Sigmoid colon (tissue), 7 donors: ENCODE measurements around the gene AP1S2. TPM values are rescaled to one million over a fixed set of nuclear protein-coding genes. Genes with fewer than 3 reads are reported as not detected.

Experiments used
- DNase-seq: peaks from one replicate; pipeline ENCODE4 v3.0.0-alpha.2; 2019
- H3K27ac ChIP-seq, 4 donors: fragments of 200-600 bp; sonication (generic); one replicate each; pipeline ENCODE4 v1.5.1; 2016 to 2019; ENCODE audit warnings: mild to moderate bottlenecking in 1 of 4
- H3K27me3 ChIP-seq, 3 donors: fragments of 200-600 bp; sonication (generic); one replicate each; pipeline ENCODE4 v1.5.1; 2019; ENCODE audit warnings: mild to moderate bottlenecking in 1 of 3
- H3K36me3 ChIP-seq, 4 donors: fragments of 200-600 bp; sonication (generic); one replicate each; pipeline ENCODE4 v1.5.1; 2016 to 2019
- H3K4me1 ChIP-seq, 4 donors: fragments of 200-600 bp; sonication (generic); one replicate each; pipeline ENCODE4 v1.5.1; 2017 to 2019
- H3K4me3 ChIP-seq, 4 donors: fragments of 200-600 bp; sonication (generic); one replicate each; pipeline ENCODE4 v1.5.1; 2017 to 2019; ENCODE audit warnings: mild to moderate bottlenecking in 2 of 4, moderate library complexity in 1 of 4
- H3K9me3 ChIP-seq, 4 donors: fragments of 200-600 bp in 3 of 4; sonication (generic) in 3 of 4; one replicate each; pipeline versions ENCODE4 v1.5.1 to v1.6.1; 2013 to 2019
- EP300 ChIP-seq, 4 donors: sonication (generic); formaldehyde crosslinking; IDR thresholded peaks; one replicate each; pipeline ENCODE4 v1.6.1; 2017; ENCODE audit warnings: antibody characterized with exemption in 4 of 4
- POLR2A ChIP-seq, 2 donors: fragments of 450-650 bp; IDR thresholded peaks; one replicate each; pipeline ENCODE4 v1.6.1; 2016; ENCODE audit warnings: antibody characterized with exemption in 2 of 2, mild to moderate bottlenecking in 2 of 2, moderate library complexity in 2 of 2
- POLR2AphosphoS5 ChIP-seq, 4 donors: sonication (generic); formaldehyde crosslinking; IDR thresholded peaks; one replicate each; pipeline ENCODE4 v1.6.1; 2017; ENCODE audit warnings: antibody characterized with exemption in 4 of 4
- WGBS, 2 donors: extraction: QIAGEN DNeasy Blood & Tissue Kit; methylation state at CpG; one replicate each; pipeline ENCODE4 v1.1.7; 2013; 5-methylcytosine and 5-hydroxymethylcytosine counted together
- intact Hi-C: fragments of 100-400 bp; cut with DNase I; formaldehyde crosslinking; loops from one replicate; pipeline ENCODE4 v1.15.1; 2023
- polyA plus RNA-seq, 3 donors: library from polyadenylated mRNA; stranded (reverse); fragments of 200-250 nt; gene quantifications; one replicate each; pipeline ENCODE4 v1.2.3, GENCODE V29; 2013
- total RNA-seq, 4 donors: library from RNA; depleted of rRNA; stranded (reverse); fragments of >200 nt; gene quantifications; one replicate each; pipeline ENCODE4 v1.1.0, GENCODE V29; 2016
- TF ChIP-seq, protein P1 (sequence below), 4 experiments: fragments of 450-650 bp in 3 of 4; fragments of 200-600 bp in 1 of 4; IDR thresholded peaks; one replicate each; pipeline ENCODE4 v1.5.1; 2016 to 2019; ENCODE audit warnings: antibody characterized with exemption in 4 of 4, mild to moderate bottlenecking in 3 of 4, moderate library complexity in 2 of 4
- donor health status: healthy with polysubstance abuse.
- donor health status: Bipolar disorder and iron deficiency.
- donor health status: healthy.

AP1S2 gene
- total and polyA plus RNA-seq, 7 donors: 19.1 to 156 (median 71.6) TPM

GRCh38 chrX:15829217-15829616, 25.4 kb downstream of the AP1S2 start:
- Histone ChIP-seq H3K4me3 (no peak overlapping the region), H3K27me3 (no peaks in the 10 kb centered on the region), H3K4me1 (no peaks in the 10 kb centered on the region), H3K27ac (no peak overlapping the region), H3K9me3 (no peaks in the 10 kb centered on the region), H3K36me3 (no peaks in the 10 kb centered on the region)
- intact Hi-C loops: no loop called here
- TF ChIP-seq, protein P1, sequence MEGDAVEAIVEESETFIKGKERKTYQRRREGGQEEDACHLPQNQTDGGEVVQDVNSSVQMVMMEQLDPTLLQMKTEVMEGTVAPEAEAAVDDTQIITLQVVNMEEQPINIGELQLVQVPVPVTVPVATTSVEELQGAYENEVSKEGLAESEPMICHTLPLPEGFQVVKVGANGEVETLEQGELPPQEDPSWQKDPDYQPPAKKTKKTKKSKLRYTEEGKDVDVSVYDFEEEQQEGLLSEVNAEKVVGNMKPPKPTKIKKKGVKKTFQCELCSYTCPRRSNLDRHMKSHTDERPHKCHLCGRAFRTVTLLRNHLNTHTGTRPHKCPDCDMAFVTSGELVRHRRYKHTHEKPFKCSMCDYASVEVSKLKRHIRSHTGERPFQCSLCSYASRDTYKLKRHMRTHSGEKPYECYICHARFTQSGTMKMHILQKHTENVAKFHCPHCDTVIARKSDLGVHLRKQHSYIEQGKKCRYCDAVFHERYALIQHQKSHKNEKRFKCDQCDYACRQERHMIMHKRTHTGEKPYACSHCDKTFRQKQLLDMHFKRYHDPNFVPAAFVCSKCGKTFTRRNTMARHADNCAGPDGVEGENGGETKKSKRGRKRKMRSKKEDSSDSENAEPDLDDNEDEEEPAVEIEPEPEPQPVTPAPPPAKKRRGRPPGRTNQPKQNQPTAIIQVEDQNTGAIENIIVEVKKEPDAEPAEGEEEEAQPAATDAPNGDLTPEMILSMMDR (IDR thresholded peaks at IDR 0.05): no peak
- TF ChIP-seq POLR2AphosphoS5 (IDR thresholded peaks at IDR 0.05) (no peak), EP300 (IDR thresholded peaks at IDR 0.05) (no peak), POLR2A (IDR thresholded peaks at IDR 0.05) (no peak)
- no peak for DNase-seq
- 84 to 97% methylated on average over 1 of the region's 1 CpG for WGBS, 2 donors

GRCh38 chrX:15825936-15826335, 28.7 kb downstream of the AP1S2 start:
- 71 to 83% methylated on average over 5 of the region's 5 CpGs for WGBS, 2 donors
- no peak overlapping the region for H3K4me3 ChIP-seq
- no peak for TF ChIP-seq POLR2A (IDR thresholded peaks at IDR 0.05)
- TF ChIP-seq POLR2AphosphoS5 (IDR thresholded peaks at IDR 0.05): no peak
- TF ChIP-seq EP300 (IDR thresholded peaks at IDR 0.05): no peak
- TF ChIP-seq, protein P1 (IDR thresholded peaks at IDR 0.05): no peak
- no peak for DNase-seq
- H3K27ac ChIP-seq: no peak overlapping the region
- intact Hi-C loops: no loop called here
- H3K27me3 ChIP-seq: no peaks in the 10 kb centered on the region
- peaks cover 0 to 18% (median 3%) of the 10 kb centered on the region in 4 donors for H3K36me3 ChIP-seq
- no peaks in the 10 kb centered on the region for H3K9me3 ChIP-seq
- no peaks in the 10 kb centered on the region for H3K4me1 ChIP-seq

GRCh38 chrX:15822922-15823321, 31.7 kb downstream of the AP1S2 start:
- no peaks in the 10 kb centered on the region for H3K27me3 ChIP-seq
- WGBS, 2 donors: 96% methylated on average over 23 of the region's 23 CpGs
- no peak for DNase-seq
- no peaks in the 10 kb centered on the region for H3K4me1 ChIP-seq
- H3K9me3 ChIP-seq: no peaks in the 10 kb centered on the region
- TF ChIP-seq POLR2A (IDR thresholded peaks at IDR 0.05) (no peak), POLR2AphosphoS5 (IDR thresholded peaks at IDR 0.05) (no peak), EP300 (IDR thresholded peaks at IDR 0.05) (no peak)
- TF ChIP-seq, protein P1 (IDR thresholded peaks at IDR 0.05): no peak
- peaks cover 0 to 31% (median 3%) of the 10 kb centered on the region in 4 donors for H3K36me3 ChIP-seq
- intact Hi-C loops: no loop called here
- no peak overlapping the region for H3K27ac ChIP-seq
- H3K4me3 ChIP-seq: no peak overlapping the region

GRCh38 chrX:15820106-15821073, 34.2 kb downstream of the AP1S2 start:
- no peak for DNase-seq
- Histone ChIP-seq H3K9me3 (no peaks in the 10 kb centered on the region), H3K4me1 (no peaks in the 10 kb centered on the region), H3K4me3 (no peak overlapping the region), H3K36me3 (peaks cover 0 to 44% (median 5%) of the 10 kb centered on the region in 4 donors), H3K27me3 (no peaks in the 10 kb centered on the region), H3K27ac (no peak overlapping the region)
- WGBS, 2 donors: 79 to 91% methylated on average over 14 of the region's 14 CpGs
- intact Hi-C loops: no loop called here
- TF ChIP-seq, protein P1 (IDR thresholded peaks at IDR 0.05): no peak
- TF ChIP-seq POLR2A (IDR thresholded peaks at IDR 0.05) (no peak), POLR2AphosphoS5 (IDR thresholded peaks at IDR 0.05) (no peak), EP300 (IDR thresholded peaks at IDR 0.05) (no peak)
